CMK (cell line): ENCODE results near the gene MAGEA2B.
"Not testable (repeated sequence)": the region's sequence is repeated elsewhere in the genome, so short reads cannot be mapped to it uniquely, and the experiment has no call there.

ENCODE experiments used
- DNase-seq: peaks from one replicate; pipeline ENCODE4 v3.0.0-alpha.2; 2010; ENCODE audit warnings: low read depth

The MAGEA2B gene

GRCh38 chrX:152713815-152714787 lies at the start of gene MAGEA2B:
Gene MAGEA2B, plus strand, starts transcription at chrX:152714628. Its CDS starts 2,479 bp downstream, at chrX:152717107.
- DNase-seq: not testable (repeated sequence)

GRCh38 chrX:152674135-152674534 lies 40.3 kb upstream of the MAGEA2B start:
- no peak for DNase-seq

DNA sequence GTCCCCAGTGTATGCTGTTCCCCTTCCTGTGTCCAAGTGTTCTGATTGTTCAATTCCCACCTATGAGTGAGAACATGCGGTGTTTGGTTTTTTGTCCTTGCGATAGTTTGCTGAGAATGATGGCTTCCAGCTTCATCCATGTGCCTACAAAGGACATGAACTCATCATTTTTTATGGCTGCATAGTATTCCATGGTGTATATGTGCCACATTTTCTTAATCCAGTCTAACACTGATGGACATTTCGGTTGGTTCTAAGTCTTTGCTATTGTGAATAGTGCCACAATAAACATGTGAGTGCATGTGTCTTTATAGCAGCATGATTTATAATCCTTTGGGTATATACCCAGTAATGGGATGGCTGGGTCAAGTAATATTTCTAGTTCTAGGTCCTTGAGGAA lies 39.8 kb upstream of the MAGEA2B start:
- DNase-seq: not testable (repeated sequence)

- not testable (repeated sequence) for DNase-seq
These were observed 33.4 kb upstream of the MAGEA2B start for GRCh38 chrX:152681012-152681411.

DNA sequence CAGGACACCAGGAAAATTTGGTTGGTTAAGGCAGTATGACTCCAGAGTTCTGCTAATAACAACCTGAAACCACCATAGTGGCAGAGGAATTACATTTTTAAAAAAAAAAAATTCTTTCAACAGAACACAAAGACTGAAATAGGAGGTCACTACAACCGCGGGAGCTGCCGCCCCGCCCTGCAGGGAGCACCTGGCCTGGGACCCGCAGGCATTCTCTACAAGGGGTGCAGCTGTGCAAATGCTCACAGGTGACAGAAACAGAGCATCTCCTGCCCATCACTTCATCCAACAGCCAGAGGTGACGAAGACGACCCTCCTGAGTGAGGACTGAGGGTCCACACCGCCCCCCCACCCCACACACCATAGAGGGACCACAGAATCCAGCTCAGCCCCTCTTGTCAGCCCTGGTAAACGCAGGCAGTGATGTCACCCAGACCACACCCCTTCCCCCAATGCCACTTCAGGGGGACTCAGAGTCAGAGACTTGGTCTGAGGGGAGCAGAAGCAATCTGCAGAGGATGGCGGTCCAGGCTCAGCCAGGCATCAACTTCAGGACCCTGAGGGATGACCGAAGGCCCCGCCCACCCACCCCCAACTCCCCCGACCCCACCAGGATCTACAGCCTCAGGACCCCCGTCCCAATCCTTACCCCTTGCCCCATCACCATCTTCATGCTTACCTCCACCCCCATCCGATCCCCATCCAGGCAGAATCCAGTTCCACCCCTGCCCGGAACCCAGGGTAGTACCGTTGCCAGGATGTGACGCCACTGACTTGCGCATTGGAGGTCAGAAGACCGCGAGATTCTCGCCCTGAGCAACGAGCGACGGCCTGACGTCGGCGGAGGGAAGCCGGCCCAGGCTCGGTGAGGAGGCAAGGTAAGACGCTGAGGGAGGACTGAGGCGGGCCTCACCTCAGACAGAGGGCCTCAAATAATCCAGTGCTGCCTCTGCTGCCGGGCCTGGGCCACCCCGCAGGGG lies 16.2 kb upstream of the MAGEA2B start, which contains the start of gene MAGEA3:
Gene MAGEA3 (plus strand): TSS at position 843 of the 980 bp plus-strand sequence. CDS start 2,039 bp downstream, outside the sequence.
- DNase-seq: not testable (repeated sequence)

- not testable (repeated sequence) for DNase-seq
These were observed 14.0 kb upstream of the MAGEA2B start for GRCh38 chrX:152700390-152700789.

- not testable (repeated sequence) for DNase-seq
These were observed 7.9 kb upstream of the MAGEA2B start for GRCh38 chrX:152706500-152706899.

DNA sequence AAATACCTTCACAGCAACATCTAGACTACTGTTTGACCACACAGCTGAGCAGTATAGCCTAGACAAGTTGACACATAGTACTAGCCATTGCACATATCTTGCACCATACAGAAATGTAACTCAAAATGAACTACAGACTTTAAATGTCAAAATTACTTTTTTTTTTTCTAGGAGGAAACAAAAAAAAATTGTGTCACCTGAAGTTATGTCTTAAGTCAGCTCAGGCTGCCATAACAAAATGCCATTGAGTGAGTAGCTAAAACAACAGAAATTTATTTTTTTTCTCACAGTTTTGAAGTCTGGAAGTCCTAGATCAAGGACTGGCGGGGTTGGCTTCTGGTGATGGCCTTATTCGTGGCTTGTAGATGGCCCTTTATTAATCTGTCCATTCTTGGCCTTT lies 5.3 kb upstream of the MAGEA2B start, which contains the start of gene CSAG2:
Gene CSAG2 (minus strand): TSS at position 101 of the 400 bp plus-strand sequence. CDS start 161 bp downstream, outside the sequence.
- DNase-seq: not testable (repeated sequence)

GRCh38 chrX:152713195-152713594 lies 1.2 kb upstream of the MAGEA2B start:
- not testable (repeated sequence) for DNase-seq

DNA sequence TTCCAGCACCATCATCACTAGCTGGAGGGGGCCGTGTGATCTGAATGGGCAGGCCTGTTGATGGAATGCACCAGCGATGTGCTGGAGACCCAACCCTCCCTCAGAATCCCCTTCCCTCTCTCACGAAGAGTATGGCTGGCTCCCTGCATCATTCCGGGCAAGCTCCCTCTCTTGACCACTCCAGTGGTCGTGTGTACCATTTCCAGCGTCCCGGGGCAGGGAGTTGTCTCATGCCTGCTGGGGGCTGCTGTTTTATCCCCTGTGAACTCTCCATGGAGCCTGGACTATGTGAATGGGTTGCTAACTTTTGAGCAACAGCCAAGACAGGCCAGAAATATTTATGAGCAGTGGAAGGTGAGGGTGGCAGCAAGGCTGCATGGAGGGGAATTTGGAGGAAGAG lies 11.0 kb downstream of the MAGEA2B start:
- no peak for DNase-seq

- DNase-seq: no peak
These were observed 19.0 kb downstream of the MAGEA2B start, which contains the start of the genes CSAG1 and MAGEA12 for GRCh38 chrX:152733261-152733975. Gene CSAG1, minus strand, starts transcription at chrX:152733721. Its CDS starts 1,261 bp downstream, at chrX:152732460. Gene MAGEA12, plus strand, starts transcription at chrX:152733757. Its CDS starts 2,405 bp downstream, at chrX:152736162.

- not testable (repeated sequence) for DNase-seq
These were observed 19.9 kb downstream of the MAGEA2B start for GRCh38 chrX:152734143-152734858.

GRCh38 chrX:152735101-152735500 lies 20.7 kb downstream of the MAGEA2B start:
- DNase-seq: no peak

GRCh38 chrX:152735860-152736511 lies 21.6 kb downstream of the MAGEA2B start:
- no peak for DNase-seq

DNA sequence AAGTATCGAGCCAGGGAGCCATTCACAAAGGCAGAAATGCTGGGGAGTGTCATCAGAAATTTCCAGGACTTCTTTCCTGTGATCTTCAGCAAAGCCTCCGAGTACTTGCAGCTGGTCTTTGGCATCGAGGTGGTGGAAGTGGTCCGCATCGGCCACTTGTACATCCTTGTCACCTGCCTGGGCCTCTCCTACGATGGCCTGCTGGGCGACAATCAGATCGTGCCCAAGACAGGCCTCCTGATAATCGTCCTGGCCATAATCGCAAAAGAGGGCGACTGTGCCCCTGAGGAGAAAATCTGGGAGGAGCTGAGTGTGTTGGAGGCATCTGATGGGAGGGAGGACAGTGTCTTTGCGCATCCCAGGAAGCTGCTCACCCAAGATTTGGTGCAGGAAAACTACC lies 22.1 kb downstream of the MAGEA2B start:
- DNase-seq: not testable (repeated sequence)

- no peak for DNase-seq
These were observed 24.1 kb downstream of the MAGEA2B start for GRCh38 chrX:152738560-152738959.

DNA sequence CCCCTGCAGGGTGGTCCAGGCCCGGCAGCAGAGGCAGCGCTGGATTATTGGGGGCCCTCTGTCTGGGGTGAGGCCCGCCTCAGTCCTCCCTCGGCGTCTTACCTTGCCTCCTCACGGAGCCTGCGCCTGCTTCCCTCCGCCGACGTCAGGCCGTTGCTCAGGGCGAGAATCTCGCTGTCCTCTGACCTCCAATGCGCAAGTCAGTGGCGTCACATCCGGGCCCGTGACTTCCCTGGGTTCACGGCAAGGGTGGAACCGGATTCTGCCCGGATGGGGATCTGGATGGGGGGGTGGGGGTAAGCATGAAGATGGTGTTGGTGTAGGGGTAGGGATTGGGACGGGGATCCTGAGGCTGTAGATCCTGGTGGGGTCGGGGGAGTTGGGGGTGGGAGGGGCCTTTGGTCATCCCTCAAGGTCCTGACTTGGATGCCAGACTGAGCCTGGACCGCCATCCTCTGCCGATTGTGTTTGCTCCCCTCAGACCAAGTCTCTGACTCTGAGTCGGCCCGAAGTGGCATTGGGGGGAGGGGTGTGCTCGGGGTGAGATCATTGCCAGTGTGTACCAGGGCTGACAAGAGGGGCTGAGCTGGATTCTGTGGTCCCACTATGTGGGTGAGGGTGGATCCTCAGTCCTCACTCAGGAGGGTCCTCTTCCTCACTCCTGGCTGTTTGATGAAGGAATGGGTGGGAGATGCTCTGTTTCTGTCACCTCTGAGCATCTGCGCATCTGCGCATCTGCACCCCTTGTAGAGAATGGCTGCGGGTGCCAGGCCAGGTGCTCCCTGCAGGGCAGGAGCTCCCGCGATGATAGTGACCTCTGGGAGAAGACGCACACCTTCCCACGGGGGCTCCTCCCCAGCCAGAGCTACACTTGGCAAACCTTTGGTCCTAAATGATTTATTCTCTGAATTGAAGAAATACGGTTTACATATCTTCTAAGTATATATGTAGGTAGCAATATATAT lies 39.5 kb downstream of the MAGEA2B start, which contains the start of gene MAGEA2:
Gene MAGEA2 (minus strand): TSS at position 157 of the 965 bp plus-strand sequence. CDS start 2,479 bp downstream, outside the sequence.
- DNase-seq: not testable (repeated sequence)

DNA sequence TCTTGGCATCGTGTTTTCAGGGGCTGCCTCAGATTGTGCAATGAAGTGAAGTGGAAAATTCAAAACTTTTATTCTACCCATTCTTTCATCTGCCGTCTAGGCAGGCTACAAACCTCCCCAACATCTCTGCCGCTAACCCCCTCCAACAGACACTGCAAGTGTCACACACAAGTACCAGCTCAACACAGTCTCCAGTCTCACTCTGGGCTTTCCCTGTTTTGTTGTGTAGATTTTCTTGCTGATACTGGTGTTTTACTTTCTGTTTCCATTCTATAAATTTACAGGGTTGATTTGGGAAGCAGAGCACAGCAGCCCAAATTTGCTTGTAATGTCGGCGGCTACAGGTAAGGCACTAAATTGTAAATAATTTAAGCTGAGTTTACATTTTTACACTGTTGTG lies 40.4 kb downstream of the MAGEA2B start:
- not testable (repeated sequence) for DNase-seq
